ENCODE measurements around the gene CSTB. TPM values are rescaled to one million over a fixed set of nuclear protein-coding genes. Genes with fewer than 3 reads are reported as not detected.

The CSTB gene
- total RNA-seq, 2 experiments from 2014 or later, result 40.1 to 42.3 TPM

- H3K36me3 Mint-ChIP-seq, result peaks cover 9% of the 10 kb centered on the region
- no peaks in the 10 kb centered on the region for H3K9me3 Mint-ChIP-seq
- DNase-seq, result peak; percentile 57
- CTCF ChIA-PET, result interaction anchor here (0.9 kb wide), 1 partner anchor 241 kb away, joined by 4 read pairs; no protein-coding TSS in a partner anchor
- H3K27ac Mint-ChIP-seq, result peak overlapping the region; percentile 73
- intact Hi-C loops (cut with micrococcal nuclease), result loop anchor here (5.0 kb wide), 1 partner anchor 43 kb away; the partner anchor contains the start of gene CSTB
- H3K27me3 Mint-ChIP-seq, result no peaks in the 10 kb centered on the region
- H3K4me3 Mint-ChIP-seq, result no peak overlapping the region
- H3K4me1 Mint-ChIP-seq (ENCODE audit: low read depth), result peaks cover 39% of the 10 kb centered on the region
- POLR2A ChIA-PET, result interaction anchor here (0.5 kb wide), 1 partner anchor 284 kb away, joined by 3 read pairs; no protein-coding TSS in a partner anchor
Observed at GRCh38 chr21:43734131-43734927, 41.8 kb downstream of the CSTB start.

- peak overlapping the region; percentile 73 for H3K27ac Mint-ChIP-seq
- ChIA-PET POLR2A (no interaction called here), CTCF (interaction anchor here (0.9 kb wide), 1 partner anchor 242 kb away, joined by 4 read pairs; no protein-coding TSS in a partner anchor)
- H3K9me3 Mint-ChIP-seq, result no peaks in the 10 kb centered on the region
- H3K4me3 Mint-ChIP-seq, result no peak overlapping the region
- intact Hi-C loops (cut with micrococcal nuclease), result loop anchor here (5.0 kb wide), 1 partner anchor 44 kb away; the partner anchor contains the start of gene CSTB
- H3K36me3 Mint-ChIP-seq, result peaks cover 9% of the 10 kb centered on the region
- no peaks in the 10 kb centered on the region for H3K27me3 Mint-ChIP-seq
- DNase-seq, result peak; percentile 61
- peaks cover 45% of the 10 kb centered on the region for H3K4me1 Mint-ChIP-seq (ENCODE audit: low read depth)
Observed at GRCh38 chr21:43733529-43734071, 42.5 kb downstream of the CSTB start.

DNA sequence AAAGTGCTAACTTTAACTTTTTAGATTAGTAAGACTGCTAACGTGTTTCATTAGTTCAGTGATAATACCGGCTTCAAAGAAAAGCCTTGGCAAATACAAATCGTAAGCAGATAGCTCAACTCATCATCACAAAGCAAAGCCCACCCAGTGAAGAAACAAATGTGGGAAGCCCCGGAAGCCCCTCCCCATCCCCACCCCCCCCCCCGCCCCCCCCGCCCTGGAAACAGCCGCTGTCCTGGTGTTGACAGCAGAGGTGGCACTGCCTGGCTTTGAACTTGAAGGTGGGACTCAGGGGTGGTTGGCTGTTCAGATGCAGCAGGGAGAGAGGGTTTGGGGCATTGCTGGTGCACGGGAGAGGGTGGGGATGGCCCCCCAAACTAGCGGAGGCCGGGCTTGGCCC lies 43.0 kb downstream of the CSTB start:
- CTCF ChIA-PET, result interaction anchor here (0.9 kb wide), 1 partner anchor 242 kb away, joined by 4 read pairs; no protein-coding TSS in a partner anchor
- H3K27me3 Mint-ChIP-seq, result no peaks in the 10 kb centered on the region
- H3K27ac Mint-ChIP-seq, result no peak overlapping the region
- no peak overlapping the region for H3K4me3 Mint-ChIP-seq
- intact Hi-C loops (cut with micrococcal nuclease), result loop anchor here (5.0 kb wide), 1 partner anchor 44 kb away; the partner anchor contains the start of gene CSTB
- no peaks in the 10 kb centered on the region for H3K9me3 Mint-ChIP-seq
- H3K36me3 Mint-ChIP-seq, result peaks cover 9% of the 10 kb centered on the region
- DNase-seq, result no peak
- POLR2A ChIA-PET, result no interaction called here
- H3K4me1 Mint-ChIP-seq (ENCODE audit: low read depth), result peaks cover 50% of the 10 kb centered on the region

DNA sequence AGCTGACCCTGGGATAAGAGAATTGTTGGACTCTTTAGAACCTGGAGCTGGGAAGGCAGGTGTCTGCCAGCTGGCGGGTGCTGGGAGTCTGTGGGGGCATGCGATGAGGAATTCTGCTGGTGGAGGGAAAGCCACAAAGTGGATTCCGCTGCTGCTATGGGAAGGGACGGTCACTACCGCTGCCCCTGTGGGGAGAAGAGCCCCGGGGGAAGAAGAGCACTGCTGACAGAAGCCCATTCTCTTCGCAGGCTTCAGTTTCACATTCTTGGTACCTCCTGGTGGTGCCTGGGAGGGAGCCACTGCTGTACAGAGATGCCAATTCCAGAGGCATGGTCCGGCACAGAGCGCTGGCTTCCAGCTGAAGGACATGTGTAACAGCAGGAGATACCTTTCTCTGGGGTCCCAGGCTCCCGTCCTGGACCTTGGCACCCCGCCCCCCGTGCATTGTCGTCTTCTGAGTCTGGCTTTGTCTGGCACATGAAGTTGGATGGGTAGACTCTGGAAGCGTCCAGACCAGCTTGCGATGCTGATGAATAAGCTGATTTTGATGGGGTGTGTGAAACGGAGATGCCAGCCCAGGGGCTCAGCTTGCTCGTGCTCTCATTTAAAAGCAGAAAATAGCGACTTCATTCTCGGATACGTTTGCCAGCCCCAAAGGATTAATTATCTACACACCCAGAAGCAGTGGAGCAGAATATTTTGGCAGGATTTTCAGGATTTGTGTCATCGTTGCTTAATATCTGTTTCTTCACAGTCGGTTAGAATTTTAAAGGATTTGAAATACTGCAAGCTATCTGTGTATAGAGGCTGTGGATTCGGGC lies 44.0 kb downstream of the CSTB start:
- intact Hi-C loops (cut with micrococcal nuclease), result loop anchor here (5.0 kb wide), 1 partner anchor 45 kb away; the partner anchor contains the start of gene CSTB
- H3K9me3 Mint-ChIP-seq, result no peaks in the 10 kb centered on the region
- no peak overlapping the region for H3K27ac Mint-ChIP-seq
- H3K27me3 Mint-ChIP-seq, result no peaks in the 10 kb centered on the region
- ChIA-PET CTCF (no interaction called here), POLR2A (interaction anchor here (0.9 kb wide), 1 partner anchor 40 kb away, joined by 3 read pairs; no protein-coding TSS in a partner anchor)
- DNase-seq, result no peak
- no peak overlapping the region for H3K4me3 Mint-ChIP-seq
- peaks cover 8% of the 10 kb centered on the region for H3K36me3 Mint-ChIP-seq
- peaks cover 60% of the 10 kb centered on the region for H3K4me1 Mint-ChIP-seq (ENCODE audit: low read depth)

- Mint-ChIP-seq H3K27ac (no peak overlapping the region), H3K9me3 (no peaks in the 10 kb centered on the region), H3K4me3 (no peak overlapping the region), H3K36me3 (peaks cover 5% of the 10 kb centered on the region), H3K27me3 (no peaks in the 10 kb centered on the region), H3K4me1 (ENCODE audit: low read depth) (peaks cover 66% of the 10 kb centered on the region)
- no peak for DNase-seq
- ChIA-PET POLR2A (no interaction called here), CTCF (no interaction called here)
- intact Hi-C loops (cut with micrococcal nuclease), result loop anchor here (5.0 kb wide), 1 partner anchor 46 kb away; the partner anchor contains the start of gene CSTB
Observed at GRCh38 chr21:43731476-43731875, 44.6 kb downstream of the CSTB start.

DNA sequence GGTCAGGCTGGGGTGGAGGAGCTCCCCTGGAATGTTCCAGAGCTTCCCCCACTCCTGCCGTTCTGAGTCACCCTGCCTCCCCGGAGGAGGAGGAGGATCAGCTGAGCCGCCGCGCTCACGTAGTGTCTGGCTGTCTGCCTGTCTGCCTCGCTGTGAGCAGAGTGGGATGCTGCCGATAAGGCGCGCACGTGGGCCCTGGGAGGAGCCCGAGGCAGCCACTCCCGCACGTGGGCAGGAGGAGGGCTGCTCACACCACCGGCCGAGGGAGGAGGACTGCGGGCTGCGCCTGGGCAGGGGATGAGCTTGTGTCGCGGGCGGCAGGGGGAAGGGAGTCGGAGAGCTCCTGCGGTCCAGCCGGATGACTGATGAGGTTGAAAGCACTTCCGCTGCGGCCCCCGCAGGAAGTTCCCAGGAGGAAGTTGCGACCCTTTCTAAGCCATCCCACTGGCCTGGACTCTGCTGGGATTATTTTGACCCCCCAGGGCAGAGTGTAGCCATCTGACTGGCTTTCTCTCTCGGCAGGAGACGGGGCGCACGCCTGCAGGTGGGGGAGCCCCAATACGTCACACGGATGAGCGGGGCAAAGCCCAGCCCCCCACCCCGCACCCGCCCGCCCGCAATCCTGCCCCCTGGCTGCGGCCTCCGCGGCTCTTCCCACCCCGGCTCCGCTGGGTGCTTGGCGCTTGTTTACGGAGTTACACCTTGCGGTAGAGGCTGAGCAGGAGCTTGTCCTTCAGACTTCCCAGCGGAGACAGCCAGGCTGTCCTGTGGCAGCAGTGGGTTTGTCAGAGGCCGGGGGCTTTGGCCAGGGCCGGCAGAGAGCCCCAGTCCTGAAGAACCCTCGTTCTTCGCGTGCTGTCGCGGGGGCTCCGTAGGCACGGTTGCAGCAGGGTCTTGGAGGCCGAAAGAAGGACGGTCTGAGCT lies 47.4 kb downstream of the CSTB start:
- Mint-ChIP-seq H3K4me1 (ENCODE audit: low read depth) (peaks cover 56% of the 10 kb centered on the region), H3K36me3 (peaks cover 4% of the 10 kb centered on the region), H3K27ac (peak overlapping the region; percentile 83), H3K27me3 (no peaks in the 10 kb centered on the region), H3K9me3 (no peaks in the 10 kb centered on the region), H3K4me3 (peak overlapping the region; percentile 78)
- ChIA-PET CTCF (interaction anchor here (0.7 to 2.9 kb wide), 7 partner anchors 9 to 80 kb away, joined by 3 to 14 read pairs (median 4); partner anchors contain the start of gene RRP1), POLR2A (interaction anchor here (0.6 to 2.9 kb wide), 7 partner anchors 9 to 283 kb away, joined by 3 to 27 read pairs (median 3); partner anchors contain the start of genes HSF2BP, PDXK, RRP1B and TRAPPC10)
- DNase-seq, result peak; percentile 90
- intact Hi-C loops (cut with micrococcal nuclease), result loop anchor here (1.0 kb wide), 1 partner anchor 9 kb away; the partner anchor contains the start of gene PDXK

DNA sequence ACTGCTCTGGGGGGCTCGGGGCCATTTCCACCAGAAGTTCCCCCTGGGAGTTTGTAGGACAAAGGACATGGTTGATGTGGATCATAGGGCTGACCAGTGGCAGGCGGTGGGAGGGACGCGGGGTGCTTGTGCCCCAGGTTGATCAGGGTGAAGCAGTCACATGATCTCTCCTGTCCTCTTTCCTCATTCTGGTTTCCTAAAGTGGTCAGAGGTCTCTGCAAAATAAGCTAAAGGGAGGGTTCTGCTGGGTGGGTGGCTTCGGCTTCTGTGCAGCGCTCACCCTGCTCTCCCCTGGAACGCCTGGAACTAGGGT lies 48.0 kb downstream of the CSTB start:
- H3K4me3 Mint-ChIP-seq, result peak overlapping the region; percentile 78
- no peaks in the 10 kb centered on the region for H3K27me3 Mint-ChIP-seq
- H3K36me3 Mint-ChIP-seq, result peaks cover 5% of the 10 kb centered on the region
- intact Hi-C loops (cut with micrococcal nuclease), result loop anchor here (1.0 kb wide), 1 partner anchor 9 kb away; the partner anchor contains the start of gene PDXK
- H3K27ac Mint-ChIP-seq, result peak overlapping the region; percentile 83
- peaks cover 51% of the 10 kb centered on the region for H3K4me1 Mint-ChIP-seq (ENCODE audit: low read depth)
- CTCF ChIA-PET, result interaction anchor here (0.7 to 2.9 kb wide), 7 partner anchors 8 to 81 kb away, joined by 3 to 14 read pairs (median 4); partner anchors contain the start of gene RRP1
- DNase-seq, result no peak
- H3K9me3 Mint-ChIP-seq, result no peaks in the 10 kb centered on the region
- POLR2A ChIA-PET, result interaction anchor here (0.9 to 2.9 kb wide), 5 partner anchors 9 to 249 kb away, joined by 3 to 27 read pairs (median 3); partner anchors contain the start of genes HSF2BP, PDXK and RRP1B

DNA sequence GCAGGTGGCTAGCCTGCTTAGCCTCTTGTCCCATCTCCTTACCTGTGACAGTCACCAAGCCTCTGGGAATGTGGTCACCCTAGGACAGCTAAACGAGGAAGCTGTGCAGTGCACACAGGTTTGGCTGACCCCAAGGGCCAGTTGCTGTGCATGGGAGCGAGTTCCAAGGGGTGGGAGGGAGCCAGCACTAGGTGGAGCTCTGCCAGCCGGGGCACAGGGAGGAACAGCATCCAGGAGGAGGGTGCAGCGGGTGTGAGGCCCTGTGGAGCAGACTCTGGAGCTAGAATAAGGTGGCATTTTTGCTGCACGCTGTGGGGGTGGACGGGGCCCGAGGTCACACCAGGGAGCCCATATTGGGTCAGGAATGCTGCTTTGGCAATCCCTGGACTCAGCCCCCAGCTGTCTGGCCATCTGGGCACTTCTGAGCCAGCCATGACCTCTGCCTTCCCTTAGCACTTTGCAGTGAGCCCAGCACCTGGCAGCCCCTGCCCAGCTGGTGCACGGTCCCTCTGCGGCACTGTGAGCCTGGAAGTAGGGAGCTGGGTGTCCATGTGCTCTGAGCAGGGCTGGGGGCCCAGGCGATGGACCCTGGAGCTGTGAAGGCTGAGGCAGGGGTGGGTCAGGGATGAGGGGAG lies 48.5 kb downstream of the CSTB start:
- H3K36me3 Mint-ChIP-seq, result peaks cover 5% of the 10 kb centered on the region
- no peak for DNase-seq
- peak overlapping the region; percentile 83 for H3K27ac Mint-ChIP-seq
- no peaks in the 10 kb centered on the region for H3K9me3 Mint-ChIP-seq
- peaks cover 47% of the 10 kb centered on the region for H3K4me1 Mint-ChIP-seq (ENCODE audit: low read depth)
- ChIA-PET CTCF (interaction anchor here (1.0 to 2.9 kb wide), 5 partner anchors 8 to 81 kb away, joined by 3 to 14 read pairs (median 4); partner anchors contain the start of gene RRP1), POLR2A (interaction anchor here (0.9 to 2.9 kb wide), 3 partner anchors 8 to 67 kb away, joined by 3 to 27 read pairs (median 3); partner anchors contain the start of gene PDXK)
- peak overlapping the region; percentile 47 for H3K4me3 Mint-ChIP-seq
- intact Hi-C loops (cut with micrococcal nuclease), result loop anchor here (1.0 kb wide), 1 partner anchor 8 kb away; the partner anchor contains the start of gene PDXK
- H3K27me3 Mint-ChIP-seq, result no peaks in the 10 kb centered on the region

DNA sequence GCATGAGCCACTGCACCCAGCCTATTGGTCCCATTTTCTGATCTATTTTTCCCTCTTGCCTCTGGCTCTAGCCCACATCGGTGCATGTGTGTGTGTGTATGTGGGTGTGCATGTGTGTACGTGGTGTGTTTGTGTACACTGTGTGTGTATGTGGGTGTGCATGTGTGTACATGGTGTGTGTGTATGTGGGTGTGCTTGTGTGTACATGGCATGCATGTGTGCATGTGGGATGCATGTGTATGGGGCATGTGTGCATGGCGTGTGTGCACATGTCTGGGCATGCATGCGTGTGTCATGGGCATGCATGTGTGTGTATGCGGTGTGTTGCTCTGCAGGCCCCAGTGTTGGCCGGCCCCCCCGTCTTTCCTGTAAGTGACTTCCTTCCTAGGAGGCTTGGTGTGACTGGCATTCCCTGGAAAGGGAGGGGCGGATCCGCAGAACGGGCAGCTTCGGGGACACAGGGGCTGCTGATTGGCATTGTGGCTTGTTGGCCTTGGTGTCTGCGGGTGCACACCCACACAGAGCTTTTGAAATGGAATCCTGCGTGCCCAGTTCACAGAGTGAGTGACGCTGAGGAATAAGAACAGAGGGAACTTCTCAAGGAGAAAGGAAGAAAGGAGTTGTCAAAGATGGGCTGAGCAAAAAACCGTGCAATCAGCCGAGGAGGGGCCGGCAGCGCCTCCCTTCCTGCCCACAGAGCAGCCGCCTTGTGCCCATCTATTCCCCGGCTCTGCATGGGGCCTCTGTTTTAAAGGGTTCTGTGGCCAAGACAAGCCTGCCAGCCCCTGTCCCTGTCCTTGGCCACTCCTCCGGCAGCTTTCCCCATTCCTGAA lies 49.2 kb downstream of the CSTB start:
- Mint-ChIP-seq H3K27ac (no peak overlapping the region), H3K4me1 (ENCODE audit: low read depth) (peaks cover 47% of the 10 kb centered on the region), H3K27me3 (no peaks in the 10 kb centered on the region), H3K9me3 (no peaks in the 10 kb centered on the region), H3K4me3 (peak overlapping the region; percentile 24), H3K36me3 (peaks cover 5% of the 10 kb centered on the region)
- ChIA-PET CTCF (interaction anchor here (1.2 to 2.9 kb wide), 2 partner anchors 7 to 9 kb away, joined by 3 to 14 read pairs; no protein-coding TSS in a partner anchor), POLR2A (interaction anchor here (2.9 kb wide), 1 partner anchor 8 kb away, joined by 27 read pairs; the partner anchor contains the start of gene PDXK)
- DNase-seq, result no peak
- intact Hi-C loops (cut with micrococcal nuclease), result no loop called here
